Measurements from ENCODE around the gene ARID1B.
A peak's percentile ranks its signal among the peaks of the same experiment; 100 is the strongest.

Gene ARID1B

GRCh38 chr6:156948277-156948676, 171.1 kb downstream of the ARID1B start:
- no peak overlapping the region for H3K4me3 ChIP-seq (replicated peaks; ENCODE audit: low read depth, low read length)
- no peak for DNase-seq (ENCODE audit: extremely low read depth, low read depth)
- no peak for TF ChIP-seq CTCF (IDR thresholded peaks at IDR 0.05; ENCODE audit: low read depth, low read length, missing control alignments)

GRCh38 chr6:156948807-156949206, 171.6 kb downstream of the ARID1B start:
- DNase-seq (ENCODE audit: extremely low read depth, low read depth), result peak; percentile 24
- H3K4me3 ChIP-seq (replicated peaks; ENCODE audit: low read depth, low read length), result no peak overlapping the region
- TF ChIP-seq CTCF (IDR thresholded peaks at IDR 0.05; ENCODE audit: low read depth, low read length, missing control alignments), result no peak

GRCh38 chr6:156949376-156949775, 172.2 kb downstream of the ARID1B start:
- peak; percentile 25 for DNase-seq (ENCODE audit: extremely low read depth, low read depth)
- TF ChIP-seq CTCF (IDR thresholded peaks at IDR 0.05; ENCODE audit: low read depth, low read length, missing control alignments), result no peak
- no peak overlapping the region for H3K4me3 ChIP-seq (replicated peaks; ENCODE audit: low read depth, low read length)

- no peak overlapping the region for H3K4me3 ChIP-seq (replicated peaks; ENCODE audit: low read depth, low read length)
- TF ChIP-seq CTCF (IDR thresholded peaks at IDR 0.05; ENCODE audit: low read depth, low read length, missing control alignments), result no peak
- no peak for DNase-seq (ENCODE audit: extremely low read depth, low read depth)
Observed at GRCh38 chr6:156950084-156950483, 172.9 kb downstream of the ARID1B start.

GRCh38 chr6:156950531-156950930, 173.4 kb downstream of the ARID1B start:
- no peak overlapping the region for H3K4me3 ChIP-seq (replicated peaks; ENCODE audit: low read depth, low read length)
- no peak for TF ChIP-seq CTCF (IDR thresholded peaks at IDR 0.05; ENCODE audit: low read depth, low read length, missing control alignments)
- no peak for DNase-seq (ENCODE audit: extremely low read depth, low read depth)

GRCh38 chr6:156952401-156952800, 175.2 kb downstream of the ARID1B start:
- H3K4me3 ChIP-seq (replicated peaks; ENCODE audit: low read depth, low read length), result no peak overlapping the region
- TF ChIP-seq CTCF (IDR thresholded peaks at IDR 0.05; ENCODE audit: low read depth, low read length, missing control alignments), result no peak
- DNase-seq (ENCODE audit: extremely low read depth, low read depth), result no peak

- no peak for TF ChIP-seq CTCF (IDR thresholded peaks at IDR 0.05; ENCODE audit: low read depth, low read length, missing control alignments)
- H3K4me3 ChIP-seq (replicated peaks; ENCODE audit: low read depth, low read length), result peak overlapping the region; percentile 1; the same call in 1 of the 2 replicates
- DNase-seq (ENCODE audit: extremely low read depth, low read depth), result no peak
Observed at GRCh38 chr6:156953127-156953478, 175.9 kb downstream of the ARID1B start.
